Measurements from ENCODE around the gene RFC2. TPM values are rescaled to one million over a fixed set of nuclear protein-coding genes. Genes with fewer than 3 reads are reported as not detected.

Gene RFC2
- total and polyA plus RNA-seq, 10 of the 15 experiments (the other 5 are each of a cell fraction or from before 2014, with no cell fraction given), result 25.8 to 145 (median 90.9) TPM

DNA sequence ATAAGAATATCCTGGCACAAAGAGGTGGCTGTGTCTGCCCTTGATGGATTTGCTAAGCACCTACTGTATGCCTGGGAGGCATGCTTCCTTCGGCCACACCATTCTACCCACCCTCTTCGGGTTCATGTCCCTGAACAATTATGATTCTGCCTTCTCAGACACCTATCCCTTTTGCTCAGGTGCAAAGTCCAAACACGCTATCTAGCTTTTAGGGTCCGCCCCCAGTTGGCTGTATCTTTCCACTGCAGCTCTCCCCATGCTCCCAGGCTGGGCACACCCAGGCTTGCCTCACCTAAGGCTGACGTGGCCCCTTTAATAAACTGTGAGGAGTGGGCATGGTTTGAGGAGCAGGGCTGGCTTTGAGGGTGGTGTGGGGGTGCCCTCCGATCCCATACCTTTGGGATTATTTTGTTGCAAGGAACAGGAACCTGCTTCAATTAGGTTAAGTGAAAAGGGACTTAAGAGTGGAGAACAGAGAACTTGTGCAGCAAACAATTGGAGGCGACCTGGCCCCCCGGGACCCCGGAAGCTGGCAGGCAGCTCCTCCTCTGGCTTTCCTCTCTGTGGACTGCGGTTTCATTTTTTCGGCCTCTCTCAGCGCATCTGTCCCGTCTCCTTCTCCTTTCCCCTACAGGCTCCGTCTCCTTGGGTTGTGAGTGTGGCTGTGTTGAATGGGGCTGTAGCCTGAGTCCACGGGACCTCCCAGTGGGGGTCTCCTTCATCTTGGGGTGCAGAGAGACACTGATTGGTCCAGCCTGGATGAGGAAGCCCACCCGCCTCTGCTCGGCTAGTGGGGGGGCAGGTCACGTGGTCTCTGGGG lies 38.8 kb upstream of the RFC2 start (continued):
- TF ChIP-seq, protein P1, sequence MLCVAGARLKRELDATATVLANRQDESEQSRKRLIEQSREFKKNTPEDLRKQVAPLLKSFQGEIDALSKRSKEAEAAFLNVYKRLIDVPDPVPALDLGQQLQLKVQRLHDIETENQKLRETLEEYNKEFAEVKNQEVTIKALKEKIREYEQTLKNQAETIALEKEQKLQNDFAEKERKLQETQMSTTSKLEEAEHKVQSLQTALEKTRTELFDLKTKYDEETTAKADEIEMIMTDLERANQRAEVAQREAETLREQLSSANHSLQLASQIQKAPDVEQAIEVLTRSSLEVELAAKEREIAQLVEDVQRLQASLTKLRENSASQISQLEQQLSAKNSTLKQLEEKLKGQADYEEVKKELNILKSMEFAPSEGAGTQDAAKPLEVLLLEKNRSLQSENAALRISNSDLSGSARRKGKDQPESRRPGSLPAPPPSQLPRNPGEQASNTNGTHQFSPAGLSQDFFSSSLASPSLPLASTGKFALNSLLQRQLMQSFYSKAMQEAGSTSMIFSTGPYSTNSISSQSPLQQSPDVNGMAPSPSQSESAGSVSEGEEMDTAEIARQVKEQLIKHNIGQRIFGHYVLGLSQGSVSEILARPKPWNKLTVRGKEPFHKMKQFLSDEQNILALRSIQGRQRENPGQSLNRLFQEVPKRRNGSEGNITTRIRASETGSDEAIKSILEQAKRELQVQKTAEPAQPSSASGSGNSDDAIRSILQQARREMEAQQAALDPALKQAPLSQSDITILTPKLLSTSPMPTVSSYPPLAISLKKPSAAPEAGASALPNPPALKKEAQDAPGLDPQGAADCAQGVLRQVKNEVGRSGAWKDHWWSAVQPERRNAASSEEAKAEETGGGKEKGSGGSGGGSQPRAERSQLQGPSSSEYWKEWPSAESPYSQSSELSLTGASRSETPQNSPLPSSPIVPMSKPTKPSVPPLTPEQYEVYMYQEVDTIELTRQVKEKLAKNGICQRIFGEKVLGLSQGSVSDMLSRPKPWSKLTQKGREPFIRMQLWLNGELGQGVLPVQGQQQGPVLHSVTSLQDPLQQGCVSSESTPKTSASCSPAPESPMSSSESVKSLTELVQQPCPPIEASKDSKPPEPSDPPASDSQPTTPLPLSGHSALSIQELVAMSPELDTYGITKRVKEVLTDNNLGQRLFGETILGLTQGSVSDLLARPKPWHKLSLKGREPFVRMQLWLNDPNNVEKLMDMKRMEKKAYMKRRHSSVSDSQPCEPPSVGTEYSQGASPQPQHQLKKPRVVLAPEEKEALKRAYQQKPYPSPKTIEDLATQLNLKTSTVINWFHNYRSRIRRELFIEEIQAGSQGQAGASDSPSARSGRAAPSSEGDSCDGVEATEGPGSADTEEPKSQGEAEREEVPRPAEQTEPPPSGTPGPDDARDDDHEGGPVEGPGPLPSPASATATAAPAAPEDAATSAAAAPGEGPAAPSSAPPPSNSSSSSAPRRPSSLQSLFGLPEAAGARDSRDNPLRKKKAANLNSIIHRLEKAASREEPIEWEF (IDR thresholded peaks at IDR 0.05; ENCODE audit: insufficient replicate concordance, low read depth, low read length), result no peak
- TF ChIP-seq STAT1 (conservative IDR thresholded peaks at IDR 0.05) (no peak), GABPA (IDR thresholded peaks at IDR 0.05; ENCODE audit: low read depth) (no peak), EGR1 (IDR thresholded peaks at IDR 0.05; ENCODE audit: borderline replicate concordance in 1 of 2, low read depth in 2 of 2, low read length in 2 of 2) (no peak), KDM1A (IDR thresholded peaks at IDR 0.05; ENCODE audit: borderline replicate concordance) (no peak), CHD1 (IDR thresholded peaks at IDR 0.05; ENCODE audit: low read depth, low read length) (no peak), EZH2 (IDR thresholded peaks at IDR 0.05; ENCODE audit: borderline replicate concordance, control insufficient read depth, low read depth, low read length) (no peak), ZZZ3 (IDR thresholded peaks at IDR 0.05; ENCODE audit: control insufficient read depth, insufficient read length, low read depth) (no peak), MEF2B (IDR thresholded peaks at IDR 0.05; ENCODE audit: partially characterized antibody, poor library complexity, severe bottlenecking) (peak; percentile 9), NR2C2 (IDR thresholded peaks at IDR 0.05; ENCODE audit: borderline replicate concordance, control insufficient read depth, insufficient read length, low read depth) (no peak), ZNF274 (IDR thresholded peaks at IDR 0.05; ENCODE audit: insufficient read depth, insufficient read length) (no peak), SRF (IDR thresholded peaks at IDR 0.05; ENCODE audit: low read depth in 2 of 2, low read length in 2 of 2) (no peak), FOXK2 (IDR thresholded peaks at IDR 0.05) (no peak), IKZF1 (conservative IDR thresholded peaks at IDR 0.05) (peak; percentile 58)
- TF ChIP-seq, protein P2, sequence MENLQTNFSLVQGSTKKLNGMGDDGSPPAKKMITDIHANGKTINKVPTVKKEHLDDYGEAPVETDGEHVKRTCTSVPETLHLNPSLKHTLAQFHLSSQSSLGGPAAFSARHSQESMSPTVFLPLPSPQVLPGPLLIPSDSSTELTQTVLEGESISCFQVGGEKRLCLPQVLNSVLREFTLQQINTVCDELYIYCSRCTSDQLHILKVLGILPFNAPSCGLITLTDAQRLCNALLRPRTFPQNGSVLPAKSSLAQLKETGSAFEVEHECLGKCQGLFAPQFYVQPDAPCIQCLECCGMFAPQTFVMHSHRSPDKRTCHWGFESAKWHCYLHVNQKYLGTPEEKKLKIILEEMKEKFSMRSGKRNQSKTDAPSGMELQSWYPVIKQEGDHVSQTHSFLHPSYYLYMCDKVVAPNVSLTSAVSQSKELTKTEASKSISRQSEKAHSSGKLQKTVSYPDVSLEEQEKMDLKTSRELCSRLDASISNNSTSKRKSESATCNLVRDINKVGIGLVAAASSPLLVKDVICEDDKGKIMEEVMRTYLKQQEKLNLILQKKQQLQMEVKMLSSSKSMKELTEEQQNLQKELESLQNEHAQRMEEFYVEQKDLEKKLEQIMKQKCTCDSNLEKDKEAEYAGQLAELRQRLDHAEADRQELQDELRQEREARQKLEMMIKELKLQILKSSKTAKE (IDR thresholded peaks at IDR 0.05; ENCODE audit: low read depth, poor library complexity, severe bottlenecking), result no peak
- TF ChIP-seq, protein P3, sequence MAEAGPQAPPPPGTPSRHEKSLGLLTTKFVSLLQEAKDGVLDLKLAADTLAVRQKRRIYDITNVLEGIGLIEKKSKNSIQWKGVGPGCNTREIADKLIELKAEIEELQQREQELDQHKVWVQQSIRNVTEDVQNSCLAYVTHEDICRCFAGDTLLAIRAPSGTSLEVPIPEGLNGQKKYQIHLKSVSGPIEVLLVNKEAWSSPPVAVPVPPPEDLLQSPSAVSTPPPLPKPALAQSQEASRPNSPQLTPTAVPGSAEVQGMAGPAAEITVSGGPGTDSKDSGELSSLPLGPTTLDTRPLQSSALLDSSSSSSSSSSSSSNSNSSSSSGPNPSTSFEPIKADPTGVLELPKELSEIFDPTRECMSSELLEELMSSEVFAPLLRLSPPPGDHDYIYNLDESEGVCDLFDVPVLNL (IDR thresholded peaks at IDR 0.05; ENCODE audit: low read depth, low read length), result no peak
- TF ChIP-seq, protein P4, sequence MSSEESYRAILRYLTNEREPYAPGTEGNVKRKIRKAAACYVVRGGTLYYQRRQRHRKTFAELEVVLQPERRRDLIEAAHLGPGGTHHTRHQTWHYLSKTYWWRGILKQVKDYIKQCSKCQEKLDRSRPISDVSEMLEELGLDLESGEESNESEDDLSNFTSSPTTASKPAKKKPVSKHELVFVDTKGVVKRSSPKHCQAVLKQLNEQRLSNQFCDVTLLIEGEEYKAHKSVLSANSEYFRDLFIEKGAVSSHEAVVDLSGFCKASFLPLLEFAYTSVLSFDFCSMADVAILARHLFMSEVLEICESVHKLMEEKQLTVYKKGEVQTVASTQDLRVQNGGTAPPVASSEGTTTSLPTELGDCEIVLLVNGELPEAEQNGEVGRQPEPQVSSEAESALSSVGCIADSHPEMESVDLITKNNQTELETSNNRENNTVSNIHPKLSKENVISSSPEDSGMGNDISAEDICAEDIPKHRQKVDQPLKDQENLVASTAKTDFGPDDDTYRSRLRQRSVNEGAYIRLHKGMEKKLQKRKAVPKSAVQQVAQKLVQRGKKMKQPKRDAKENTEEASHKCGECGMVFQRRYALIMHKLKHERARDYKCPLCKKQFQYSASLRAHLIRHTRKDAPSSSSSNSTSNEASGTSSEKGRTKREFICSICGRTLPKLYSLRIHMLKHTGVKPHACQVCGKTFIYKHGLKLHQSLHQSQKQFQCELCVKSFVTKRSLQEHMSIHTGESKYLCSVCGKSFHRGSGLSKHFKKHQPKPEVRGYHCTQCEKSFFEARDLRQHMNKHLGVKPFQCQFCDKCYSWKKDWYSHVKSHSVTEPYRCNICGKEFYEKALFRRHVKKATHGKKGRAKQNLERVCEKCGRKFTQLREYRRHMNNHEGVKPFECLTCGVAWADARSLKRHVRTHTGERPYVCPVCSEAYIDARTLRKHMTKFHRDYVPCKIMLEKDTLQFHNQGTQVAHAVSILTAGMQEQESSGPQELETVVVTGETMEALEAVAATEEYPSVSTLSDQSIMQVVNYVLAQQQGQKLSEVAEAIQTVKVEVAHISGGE (CRISPR knock-in tag; IDR thresholded peaks at IDR 0.05), result no peak
